Activated T-helper 2 cell treated with anti-CD3 and anti-CD28 coated beads, Interferon-gamma antibody, Interleukin-2, Interleukin-4, amounts not matched to agents 10 μg/mL and 5 μg/mL and 100 μg/mL, durations not matched to agents 14 hours and 24 hours and 36 hours (primary cell): Measurements from ENCODE around the gene CFAP92. TPM values are rescaled to one million over a fixed set of nuclear protein-coding genes. Genes with fewer than 3 reads are reported as not detected.

Experiments used
- DNase-seq: peaks from one replicate; pipeline ENCODE4 v3.0.0; 2021; ENCODE audit warnings: low spot score
- H3K27ac Mint-ChIP-seq: one replicate; pipeline ENCODE4 v1.8.0; 2021; ENCODE audit warnings: mixed read lengths
- H3K27me3 Mint-ChIP-seq: one replicate; pipeline ENCODE4 v1.8.0; 2021; ENCODE audit warnings: low read depth, mixed read lengths
- H3K36me3 Mint-ChIP-seq: one replicate; pipeline ENCODE4 v1.8.0; 2021; ENCODE audit warnings: low read depth, mixed read lengths
- H3K4me1 Mint-ChIP-seq: one replicate; pipeline ENCODE4 v1.8.0; 2021; ENCODE audit warnings: low read depth, mixed read lengths
- H3K4me3 Mint-ChIP-seq: one replicate; pipeline ENCODE4 v1.8.0; 2021; ENCODE audit warnings: low read depth, mild to moderate bottlenecking, moderate library complexity, mixed read lengths
- H3K9me3 Mint-ChIP-seq: one replicate; pipeline ENCODE4 v1.8.0; 2021; ENCODE audit warnings: mixed read lengths
- intact Hi-C: fragments of 100-400 bp; cut with micrococcal nuclease; formaldehyde crosslinking; loops from one replicate; pipeline ENCODE4 v1.15.1; 2023
- total RNA-seq: library from RNA; stranded (reverse); gene quantifications from 2 replicates; pipeline ENCODE4 v1.2.3, GENCODE V29; 2022

CFAP92 gene
- total RNA-seq, 1 donor from 2014 or later: not detected

GRCh38 chr3:129032716-129033115 lies 38.8 kb upstream of the CFAP92 start:
- no peak for DNase-seq
- Mint-ChIP-seq H3K27ac (no peak overlapping the region), H3K36me3 (no peaks in the 10 kb centered on the region), H3K4me3 (no peak overlapping the region), H3K27me3 (peaks cover 2% of the 10 kb centered on the region), H3K4me1 (no peaks in the 10 kb centered on the region), H3K9me3 (no peaks in the 10 kb centered on the region)
- intact Hi-C loops: no loop called here

GRCh38 chr3:129031476-129032215 lies 37.8 kb upstream of the CFAP92 start:
- no peak for DNase-seq
- no peaks in the 10 kb centered on the region for H3K27me3 Mint-ChIP-seq
- no peaks in the 10 kb centered on the region for H3K9me3 Mint-ChIP-seq
- H3K36me3 Mint-ChIP-seq: no peaks in the 10 kb centered on the region
- intact Hi-C loops: no loop called here
- no peak overlapping the region for H3K4me3 Mint-ChIP-seq
- H3K27ac Mint-ChIP-seq: no peak overlapping the region
- H3K4me1 Mint-ChIP-seq: peaks cover 3% of the 10 kb centered on the region

GRCh38 chr3:129030611-129031010 lies 36.7 kb upstream of the CFAP92 start:
- H3K4me3 Mint-ChIP-seq: no peak overlapping the region
- no peaks in the 10 kb centered on the region for H3K27me3 Mint-ChIP-seq
- H3K27ac Mint-ChIP-seq: no peak overlapping the region
- DNase-seq: no peak
- peaks cover 11% of the 10 kb centered on the region for H3K4me1 Mint-ChIP-seq
- intact Hi-C loops: no loop called here
- no peaks in the 10 kb centered on the region for H3K36me3 Mint-ChIP-seq
- no peaks in the 10 kb centered on the region for H3K9me3 Mint-ChIP-seq

- Mint-ChIP-seq H3K36me3 (no peaks in the 10 kb centered on the region), H3K27me3 (no peaks in the 10 kb centered on the region), H3K9me3 (no peaks in the 10 kb centered on the region), H3K4me3 (no peak overlapping the region), H3K4me1 (peaks cover 13% of the 10 kb centered on the region), H3K27ac (no peak overlapping the region)
- no peak for DNase-seq
- intact Hi-C loops: loop anchor here (5.0 kb wide), 1 partner anchor 93 kb away; the partner anchor contains the start of gene RAB43
Observed at GRCh38 chr3:129028866-129029265, 35.0 kb upstream of the CFAP92 start.

GRCh38 chr3:129027544-129027880 lies 33.6 kb upstream of the CFAP92 start:
- H3K4me1 Mint-ChIP-seq: peaks cover 13% of the 10 kb centered on the region
- H3K4me3 Mint-ChIP-seq: peak overlapping the region; percentile 8
- no peaks in the 10 kb centered on the region for H3K9me3 Mint-ChIP-seq
- no peak for DNase-seq
- intact Hi-C loops: loop anchor here (1.0 to 5.0 kb wide), 3 partner anchors 11 to 95 kb away; partner anchors contain the start of gene RAB43
- H3K27me3 Mint-ChIP-seq: no peaks in the 10 kb centered on the region
- no peaks in the 10 kb centered on the region for H3K36me3 Mint-ChIP-seq
- H3K27ac Mint-ChIP-seq: no peak overlapping the region

GRCh38 chr3:129026728-129027543 lies 33.1 kb upstream of the CFAP92 start:
- H3K36me3 Mint-ChIP-seq: no peaks in the 10 kb centered on the region
- peak; percentile 92 for DNase-seq
- peak overlapping the region; percentile 72 for H3K4me3 Mint-ChIP-seq
- H3K27me3 Mint-ChIP-seq: no peaks in the 10 kb centered on the region
- H3K9me3 Mint-ChIP-seq: no peaks in the 10 kb centered on the region
- peaks cover 13% of the 10 kb centered on the region for H3K4me1 Mint-ChIP-seq
- peak overlapping the region; percentile 76 for H3K27ac Mint-ChIP-seq
- intact Hi-C loops: loop anchor here (1.0 to 5.0 kb wide), 3 partner anchors 11 to 95 kb away; partner anchors contain the start of gene RAB43

GRCh38 chr3:129025691-129026435 lies 32.0 kb upstream of the CFAP92 start:
- Mint-ChIP-seq H3K9me3 (no peaks in the 10 kb centered on the region), H3K4me3 (no peak overlapping the region), H3K4me1 (peaks cover 13% of the 10 kb centered on the region), H3K36me3 (no peaks in the 10 kb centered on the region), H3K27ac (no peak overlapping the region), H3K27me3 (no peaks in the 10 kb centered on the region)
- no peak for DNase-seq
- intact Hi-C loops: loop anchor here (5.0 kb wide), 1 partner anchor 96 kb away; the partner anchor contains the start of gene RAB43

- Mint-ChIP-seq H3K27ac (no peak overlapping the region), H3K27me3 (no peaks in the 10 kb centered on the region), H3K9me3 (no peaks in the 10 kb centered on the region), H3K4me1 (peaks cover 13% of the 10 kb centered on the region), H3K4me3 (no peak overlapping the region), H3K36me3 (no peaks in the 10 kb centered on the region)
- intact Hi-C loops: loop anchor here (5.0 kb wide), 1 partner anchor 97 kb away; the partner anchor contains the start of gene RAB43
- no peak for DNase-seq
Observed at GRCh38 chr3:129025108-129025507, 31.2 kb upstream of the CFAP92 start.

GRCh38 chr3:129023909-129024308 lies 30.0 kb upstream of the CFAP92 start:
- Mint-ChIP-seq H3K27ac (no peak overlapping the region), H3K27me3 (no peaks in the 10 kb centered on the region), H3K36me3 (no peaks in the 10 kb centered on the region), H3K4me1 (peaks cover 13% of the 10 kb centered on the region), H3K4me3 (no peak overlapping the region), H3K9me3 (no peaks in the 10 kb centered on the region)
- intact Hi-C loops: no loop called here
- DNase-seq: no peak

- DNase-seq: no peak
- H3K9me3 Mint-ChIP-seq: no peaks in the 10 kb centered on the region
- no peaks in the 10 kb centered on the region for H3K27me3 Mint-ChIP-seq
- no peak overlapping the region for H3K27ac Mint-ChIP-seq
- peaks cover 13% of the 10 kb centered on the region for H3K4me1 Mint-ChIP-seq
- no peak overlapping the region for H3K4me3 Mint-ChIP-seq
- intact Hi-C loops: no loop called here
- no peaks in the 10 kb centered on the region for H3K36me3 Mint-ChIP-seq
Observed at GRCh38 chr3:129023008-129023358, 29.1 kb upstream of the CFAP92 start.

GRCh38 chr3:129022114-129023007 lies 28.5 kb upstream of the CFAP92 start:
- Mint-ChIP-seq H3K27ac (no peak overlapping the region), H3K4me1 (peaks cover 15% of the 10 kb centered on the region), H3K36me3 (no peaks in the 10 kb centered on the region), H3K4me3 (no peak overlapping the region), H3K9me3 (no peaks in the 10 kb centered on the region), H3K27me3 (no peaks in the 10 kb centered on the region)
- no peak for DNase-seq
- intact Hi-C loops: no loop called here

GRCh38 chr3:129021140-129021551 lies 27.3 kb upstream of the CFAP92 start:
- Mint-ChIP-seq H3K4me3 (no peak overlapping the region), H3K36me3 (no peaks in the 10 kb centered on the region), H3K27me3 (no peaks in the 10 kb centered on the region), H3K27ac (no peak overlapping the region), H3K9me3 (no peaks in the 10 kb centered on the region), H3K4me1 (peaks cover 15% of the 10 kb centered on the region)
- intact Hi-C loops: no loop called here
- DNase-seq: no peak
